H1 (cell line): Measurements from ENCODE around the gene CST11. TPM values are rescaled to one million over a fixed set of nuclear protein-coding genes. Genes with fewer than 3 reads are reported as not detected.

Source experiments
- polyA plus RNA-seq, 7 experiments: library from polyadenylated mRNA; depleted of rRNA in 3 of 7; stranded (reverse) in 5 of 7; unstranded in 2 of 7; fragments of >200 nt in 5 of 7; fragments of 200-250 nt in 2 of 7; gene quantifications; 1 replicate in 5 of 7; 2 replicates in 1 of 7; 4 replicates in 1 of 7; pipeline versions ENCODE4 v1.2.1 to v1.2.3, GENCODE V29; 2011 to 2013; ENCODE audit warnings: missing spikeins in 2 of 7, mixed read lengths in 2 of 7
- small RNA-seq: library from polyadenylated mRNA; stranded (forward); fragments of <200 nt; extraction: miRNeasy Mini kit (QIAGEN cat#:217004); gene quantifications from one replicate; pipeline ENCODE3, GENCODE V24; 2013; ENCODE audit not compliant: insufficient read depth
- total RNA-seq: library from RNA; stranded (reverse); fragmentation: NEBNext Ultra II Directional; extraction: Animal tissue kit (Norgen Biotek cat#: 25700); gene quantifications from 2 replicates; pipeline ENCODE4 v1.2.1, GENCODE V29; 2021

CST11 gene
- total and polyA plus RNA-seq, 2 of the 8 experiments (the other 6 are each of a cell fraction or from before 2014, with no cell fraction given), result 2.0 TPM; not detected in 1

Small RNAs within 50 kb of the gene (small RNA-seq; reads per million reads assigned to genes)
- gene RF00019, result not detected

Other genes with a start within 250 kb of the CST11 start
- 20.4 and 23.1 TPM in 2 replicates for gene NXT1, start 102.1 kb downstream of the CST11 start, total RNA-seq
- gene NXT1, start 102.1 kb downstream of the CST11 start, polyA plus RNA-seq (2011; rRNA removed), result 24.3 and 26.5 TPM in 2 replicates
- 11.9 and 14.5 TPM in 2 replicates for gene GZF1, start 90.7 kb downstream of the CST11 start, total RNA-seq
- 8.2 and 16.2 TPM in 2 replicates for gene GZF1, start 90.7 kb downstream of the CST11 start, polyA plus RNA-seq (2011; rRNA removed)
- 12.3 and 12.8 TPM in 2 replicates for gene NAPB, start 31.4 kb downstream of the CST11 start, total RNA-seq
- gene NAPB, start 31.4 kb downstream of the CST11 start, polyA plus RNA-seq (2011; rRNA removed), result 3.5 and 6.2 TPM in 2 replicates
- gene CSTL1, start 13.2 kb downstream of the CST11 start, total RNA-seq, result not detected in 2 replicates
- gene CSTL1, start 13.2 kb downstream of the CST11 start, polyA plus RNA-seq (2011; rRNA removed), result not detected in 2 replicates
- not detected in 2 replicates for gene CST8, start 38.2 kb upstream of the CST11 start, total RNA-seq
- not detected in 2 replicates for gene CST8, start 38.2 kb upstream of the CST11 start, polyA plus RNA-seq (2011; rRNA removed)
- gene CST9L, start 115.6 kb upstream of the CST11 start, total RNA-seq, result not detected in 2 replicates
- gene CST9L, start 115.6 kb upstream of the CST11 start, polyA plus RNA-seq (2011; rRNA removed), result not detected in 2 replicates
- gene CST9, start 153.0 kb upstream of the CST11 start, total RNA-seq, result 0.19 TPM in 1 of 2 replicates, not detected in the other
- gene CST9, start 153.0 kb upstream of the CST11 start, polyA plus RNA-seq (2011; rRNA removed), result 0.05 and 0.08 TPM in 2 replicates
- 53.2 and 58.1 TPM in 2 replicates for gene CST3, start 185.1 kb upstream of the CST11 start, total RNA-seq
- 184 and 185 TPM in 2 replicates for gene CST3, start 185.1 kb upstream of the CST11 start, polyA plus RNA-seq (2011; rRNA removed)
- gene CST4, start 236.2 kb upstream of the CST11 start, total RNA-seq, result not detected in 2 replicates
- gene CST4, start 236.2 kb upstream of the CST11 start, polyA plus RNA-seq (2011; rRNA removed), result not detected in 2 replicates